ENCODE results near the gene IER2. TPM values are rescaled to one million over a fixed set of nuclear protein-coding genes. Genes with fewer than 3 reads are reported as not detected.

Gene IER2
- total and polyA plus RNA-seq, 2 donors (not counting 1 experiment from before 2014, with no cell fraction given), result 16.5 to 26.4 TPM

- no peak overlapping the region for H3K4me2 ChIP-seq (ENCODE audit: extremely low read depth, insufficient read depth, low read length)
- TF ChIP-seq, protein P1, sequence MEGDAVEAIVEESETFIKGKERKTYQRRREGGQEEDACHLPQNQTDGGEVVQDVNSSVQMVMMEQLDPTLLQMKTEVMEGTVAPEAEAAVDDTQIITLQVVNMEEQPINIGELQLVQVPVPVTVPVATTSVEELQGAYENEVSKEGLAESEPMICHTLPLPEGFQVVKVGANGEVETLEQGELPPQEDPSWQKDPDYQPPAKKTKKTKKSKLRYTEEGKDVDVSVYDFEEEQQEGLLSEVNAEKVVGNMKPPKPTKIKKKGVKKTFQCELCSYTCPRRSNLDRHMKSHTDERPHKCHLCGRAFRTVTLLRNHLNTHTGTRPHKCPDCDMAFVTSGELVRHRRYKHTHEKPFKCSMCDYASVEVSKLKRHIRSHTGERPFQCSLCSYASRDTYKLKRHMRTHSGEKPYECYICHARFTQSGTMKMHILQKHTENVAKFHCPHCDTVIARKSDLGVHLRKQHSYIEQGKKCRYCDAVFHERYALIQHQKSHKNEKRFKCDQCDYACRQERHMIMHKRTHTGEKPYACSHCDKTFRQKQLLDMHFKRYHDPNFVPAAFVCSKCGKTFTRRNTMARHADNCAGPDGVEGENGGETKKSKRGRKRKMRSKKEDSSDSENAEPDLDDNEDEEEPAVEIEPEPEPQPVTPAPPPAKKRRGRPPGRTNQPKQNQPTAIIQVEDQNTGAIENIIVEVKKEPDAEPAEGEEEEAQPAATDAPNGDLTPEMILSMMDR (conservative IDR thresholded peaks at IDR 0.05 in 1 of 2, IDR thresholded peaks at IDR 0.05 in 1 of 2; ENCODE audit: low read depth in 1 of 2, low read length in 2 of 2), result no peak
- no peak for TF ChIP-seq EZH2 (IDR thresholded peaks at IDR 0.05; ENCODE audit: low read length, missing control alignments)
- H3K4me1 ChIP-seq (ENCODE audit: control insufficient read depth, extremely low read depth, insufficient read depth, low read length), result no peaks in the 10 kb centered on the region
- peaks cover 1% of the 10 kb centered on the region for H4K20me1 ChIP-seq (ENCODE audit: control insufficient read depth, extremely low read depth, insufficient read depth, low read length)
- DNase-seq (ENCODE audit: low read depth in 2 of 2), result peak; percentile 29 to 47
- no peak overlapping the region for H2AFZ ChIP-seq (ENCODE audit: low read length)
- H3K79me2 ChIP-seq (ENCODE audit: control insufficient read depth, insufficient read depth, low read length), result peaks cover 81% of the 10 kb centered on the region
- H3K9me3 ChIP-seq (ENCODE audit: control insufficient read depth, insufficient read depth, low read depth, low read length), result no peaks in the 10 kb centered on the region
- H3K36me3 ChIP-seq (ENCODE audit: control insufficient read depth, insufficient read depth, low read length), result peaks cover 2% of the 10 kb centered on the region
- no peak overlapping the region for H3K9ac ChIP-seq (ENCODE audit: insufficient read depth, low read length)
- no peaks in the 10 kb centered on the region for H3K27me3 ChIP-seq (ENCODE audit: control insufficient read depth, insufficient read depth, low read length)
- H3K27ac ChIP-seq (ENCODE audit: insufficient read depth, low read length), result no peak overlapping the region
- H3K4me3 ChIP-seq (replicated peaks in 1 of 4; ENCODE audit: control extremely low read depth in 1 of 4, insufficient read depth in 1 of 4, low read depth in 3 of 4, low read length in 4 of 4), result no peak overlapping the region
Observed at GRCh38 chr19:13127051-13127450, 23.2 kb upstream of the IER2 start.

GRCh38 chr19:13127811-13128575 is 22.2 kb upstream of the IER2 start:
- no peak overlapping the region for H3K27ac ChIP-seq (ENCODE audit: insufficient read depth, low read length)

DNA sequence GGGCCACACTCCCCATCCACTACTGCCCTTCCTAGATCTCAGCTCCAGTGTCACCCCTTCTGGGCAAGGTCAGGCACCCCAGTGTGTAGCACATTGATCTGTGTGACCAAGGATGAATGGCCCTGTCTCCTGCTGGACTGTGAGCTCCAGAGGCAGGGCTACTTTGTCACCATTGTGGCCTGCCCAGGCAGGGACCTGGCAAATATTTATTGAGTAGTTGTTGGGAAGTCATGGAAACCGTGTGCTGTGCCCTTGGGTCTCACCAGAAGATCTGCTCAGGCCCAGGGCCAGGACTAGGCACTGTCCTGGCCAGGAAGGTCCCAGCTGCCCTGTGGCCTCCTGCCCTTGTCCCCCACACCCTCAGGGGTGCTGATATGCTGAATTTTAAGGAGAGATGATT is 21.6 kb upstream of the IER2 start:
- Histone ChIP-seq H3K27ac (ENCODE audit: insufficient read depth, low read length) (no peak overlapping the region), H3K9me3 (ENCODE audit: control insufficient read depth, insufficient read depth, low read depth, low read length) (no peaks in the 10 kb centered on the region), H2AFZ (ENCODE audit: low read length) (no peak overlapping the region), H4K20me1 (ENCODE audit: control insufficient read depth, extremely low read depth, insufficient read depth, low read length) (no peaks in the 10 kb centered on the region), H3K79me2 (ENCODE audit: control insufficient read depth, insufficient read depth, low read length) (peaks cover 74% of the 10 kb centered on the region), H3K4me3 (replicated peaks in 1 of 4; ENCODE audit: control extremely low read depth in 1 of 4, insufficient read depth in 1 of 4, low read depth in 3 of 4, low read length in 4 of 4) (no peak overlapping the region), H3K27me3 (ENCODE audit: control insufficient read depth, insufficient read depth, low read length) (no peaks in the 10 kb centered on the region), H3K4me2 (ENCODE audit: extremely low read depth, insufficient read depth, low read length) (no peak overlapping the region), H3K36me3 (ENCODE audit: control insufficient read depth, insufficient read depth, low read length) (peaks cover 2% of the 10 kb centered on the region), H3K9ac (ENCODE audit: insufficient read depth, low read length) (no peak overlapping the region), H3K4me1 (ENCODE audit: control insufficient read depth, extremely low read depth, insufficient read depth, low read length) (no peaks in the 10 kb centered on the region)
- TF ChIP-seq, protein P1 (conservative IDR thresholded peaks at IDR 0.05 in 1 of 2, IDR thresholded peaks at IDR 0.05 in 1 of 2; ENCODE audit: low read depth in 1 of 2, low read length in 2 of 2), result no peak
- TF ChIP-seq EZH2 (IDR thresholded peaks at IDR 0.05; ENCODE audit: low read length, missing control alignments), result no peak
- DNase-seq (ENCODE audit: low read depth in 2 of 2), result no peak

More at GRCh38 chr19:13127811-13128575, 22.2 kb upstream of the IER2 start:
- Histone ChIP-seq H3K4me2 (ENCODE audit: extremely low read depth, insufficient read depth, low read length) (no peak overlapping the region), H3K36me3 (ENCODE audit: control insufficient read depth, insufficient read depth, low read length) (peaks cover 2% of the 10 kb centered on the region), H3K9me3 (ENCODE audit: control insufficient read depth, insufficient read depth, low read depth, low read length) (no peaks in the 10 kb centered on the region), H3K79me2 (ENCODE audit: control insufficient read depth, insufficient read depth, low read length) (peaks cover 76% of the 10 kb centered on the region), H2AFZ (ENCODE audit: low read length) (no peak overlapping the region), H3K4me3 (replicated peaks in 1 of 4; ENCODE audit: control extremely low read depth in 1 of 4, insufficient read depth in 1 of 4, low read depth in 3 of 4, low read length in 4 of 4) (no peak overlapping the region), H4K20me1 (ENCODE audit: control insufficient read depth, extremely low read depth, insufficient read depth, low read length) (no peaks in the 10 kb centered on the region), H3K9ac (ENCODE audit: insufficient read depth, low read length) (no peak overlapping the region), H3K4me1 (ENCODE audit: control insufficient read depth, extremely low read depth, insufficient read depth, low read length) (no peaks in the 10 kb centered on the region), H3K27me3 (ENCODE audit: control insufficient read depth, insufficient read depth, low read length) (no peaks in the 10 kb centered on the region)
- no peak for TF ChIP-seq EZH2 (IDR thresholded peaks at IDR 0.05; ENCODE audit: low read length, missing control alignments)
- TF ChIP-seq, protein P1 (conservative IDR thresholded peaks at IDR 0.05 in 1 of 2, IDR thresholded peaks at IDR 0.05 in 1 of 2; ENCODE audit: low read depth in 1 of 2, low read length in 2 of 2), result no peak
- DNase-seq (ENCODE audit: low read depth in 2 of 2), result no peak

Data from fibroblast of lung (primary cell).